Measurements from ENCODE around the gene PTPA.
"Not testable (repeated sequence)": the region's sequence is repeated elsewhere in the genome, so short reads cannot be mapped to it uniquely, and the experiment has no call there.

Gene PTPA

GRCh38 chr9:129109952-129110739 lies 1.1 kb upstream of the PTPA start:
- DNase-seq, result no peak

- DNase-seq, result no peak
These were observed 425 bp downstream of the PTPA start for GRCh38 chr9:129111528-129112151.

- not testable (repeated sequence) for DNase-seq
These were observed 1.3 kb downstream of the PTPA start for GRCh38 chr9:129112526-129112925.

DNA sequence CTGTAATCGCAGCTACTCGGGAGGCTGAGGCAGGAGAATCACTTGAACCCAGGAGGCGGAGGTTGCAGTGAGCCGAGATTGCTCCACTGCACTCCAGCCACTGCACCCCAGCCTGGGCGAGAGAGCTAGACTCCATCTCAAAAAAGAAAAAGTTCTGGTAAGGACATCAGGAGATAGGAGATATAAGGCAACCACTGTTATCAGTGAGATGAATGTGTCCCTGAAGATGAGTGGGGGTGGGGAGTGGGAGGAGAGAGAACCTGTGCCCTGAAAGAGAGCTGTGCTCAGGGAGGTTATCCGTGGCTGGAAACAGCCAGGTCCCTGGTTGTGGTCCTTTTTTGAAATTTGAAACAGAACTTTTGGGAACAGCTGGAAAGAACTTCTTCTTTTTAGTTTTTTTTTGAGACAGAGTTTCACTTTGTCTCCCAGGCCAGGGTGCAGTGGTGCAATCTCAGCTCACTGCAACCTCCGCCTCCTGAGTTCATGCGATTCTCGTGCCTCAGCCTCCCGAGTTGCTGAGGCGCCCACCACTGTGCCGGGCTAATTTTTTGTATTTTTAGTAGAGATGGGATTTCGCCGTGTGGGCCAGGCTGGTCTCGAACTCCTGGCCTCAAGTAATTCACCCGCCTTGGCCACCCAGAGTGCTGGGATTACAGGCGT lies 2.6 kb downstream of the PTPA start:
- DNase-seq, result no peak

- DNase-seq, result no peak
These were observed 7.6 kb downstream of the PTPA start for GRCh38 chr9:129118799-129119198.

GRCh38 chr9:129121483-129121882 lies 10.3 kb downstream of the PTPA start:
- no peak for DNase-seq

- DNase-seq, result no peak
These were observed 10.9 kb downstream of the PTPA start for GRCh38 chr9:129122133-129122532.

DNA sequence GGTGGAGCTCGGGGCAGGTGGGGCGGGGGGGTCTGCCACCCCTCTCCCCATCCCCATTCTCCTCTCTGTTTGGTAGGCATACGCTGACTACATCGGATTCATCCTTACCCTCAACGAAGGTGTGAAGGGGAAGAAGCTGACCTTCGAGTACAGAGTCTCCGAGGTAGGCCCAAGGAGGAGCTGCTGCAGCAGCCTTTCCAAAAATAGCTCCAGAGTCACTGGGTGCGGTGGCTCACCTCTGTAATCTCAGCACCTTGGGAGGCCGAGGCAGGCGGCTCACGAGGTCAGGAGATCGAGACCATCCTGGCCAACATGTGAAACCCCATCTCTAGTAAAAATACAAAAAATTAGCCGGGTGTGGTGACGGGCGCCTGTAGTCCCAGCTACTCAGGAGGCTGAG lies 11.8 kb downstream of the PTPA start:
- not testable (repeated sequence) for DNase-seq

DNA sequence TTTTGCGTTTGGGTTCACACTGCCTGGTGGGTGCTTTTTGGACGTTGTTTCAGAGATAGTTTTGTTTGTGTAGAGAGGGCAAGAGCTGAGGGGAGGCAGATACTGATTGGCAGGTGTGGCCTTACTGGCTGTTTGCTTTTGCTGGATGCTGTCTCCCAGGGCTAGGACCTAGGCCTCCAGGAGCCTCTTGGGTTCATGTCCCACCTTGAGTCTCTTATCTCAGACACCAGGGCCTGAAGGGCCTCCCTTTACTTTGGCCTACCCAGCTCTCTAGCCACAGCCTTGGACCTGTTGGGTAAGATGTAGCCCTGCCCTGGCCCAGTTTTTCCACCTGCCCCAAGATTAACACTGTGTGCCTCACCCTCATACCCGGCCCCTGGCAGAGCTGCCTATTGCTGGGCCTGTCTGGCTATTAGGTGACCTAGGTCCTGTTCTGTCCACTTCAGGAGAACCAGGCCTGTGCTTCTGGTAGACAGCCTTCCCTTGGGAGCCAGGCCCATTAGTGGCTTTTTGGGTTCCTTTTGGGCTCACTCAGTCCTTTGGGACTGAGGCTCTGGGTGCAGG lies 13.4 kb downstream of the PTPA start:
- no peak for DNase-seq

- DNase-seq, result no peak
These were observed 14.3 kb downstream of the PTPA start for GRCh38 chr9:129125478-129125877.

GRCh38 chr9:129126749-129127618 lies 15.8 kb downstream of the PTPA start:
- DNase-seq, result no peak

DNA sequence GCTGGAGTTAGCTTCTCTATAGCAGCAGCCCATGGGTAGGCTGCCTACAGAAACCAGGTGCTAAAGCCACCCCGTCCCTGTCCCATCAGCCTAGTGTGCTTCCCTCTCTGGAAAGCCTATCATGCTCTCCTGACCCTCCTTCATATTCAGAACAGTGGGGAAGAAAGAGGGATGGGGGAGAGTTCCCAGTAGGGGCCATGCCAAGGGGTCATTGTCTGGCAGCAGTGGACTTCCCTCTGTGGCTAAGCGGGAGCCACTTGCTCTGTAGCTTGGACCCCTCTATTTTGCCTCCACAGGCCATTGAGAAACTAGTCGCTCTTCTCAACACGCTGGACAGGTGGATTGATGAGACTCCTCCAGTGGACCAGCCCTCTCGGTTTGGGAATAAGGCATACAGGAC lies 17.5 kb downstream of the PTPA start:
- no peak for DNase-seq

GRCh38 chr9:129130271-129130670 lies 19.1 kb downstream of the PTPA start:
- not testable (repeated sequence) for DNase-seq

GRCh38 chr9:129130791-129131190 lies 19.6 kb downstream of the PTPA start:
- no peak for DNase-seq

GRCh38 chr9:129131300-129132145 lies 20.3 kb downstream of the PTPA start:
- DNase-seq, result no peak

DNA sequence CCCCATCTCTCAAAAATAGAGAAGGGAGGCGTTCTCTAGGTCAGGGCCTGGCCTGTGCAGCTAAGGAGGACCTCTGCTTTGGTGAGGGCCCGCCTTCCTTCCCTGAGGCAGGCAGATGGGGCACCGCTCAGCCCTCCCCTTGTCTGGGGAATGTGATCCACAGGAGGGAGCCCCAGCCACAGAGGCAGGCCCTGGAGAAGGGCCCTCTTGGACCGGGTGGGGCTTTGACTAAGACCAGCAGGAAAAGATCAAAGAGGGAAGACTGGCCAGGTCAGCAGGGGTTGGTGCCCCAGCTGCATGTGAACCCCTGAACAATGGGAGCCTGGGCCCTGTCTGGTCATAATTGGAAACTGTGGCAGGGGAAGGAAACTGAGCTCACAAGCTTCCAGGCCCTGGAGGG lies 21.9 kb downstream of the PTPA start:
- DNase-seq, result no peak

- DNase-seq, result no peak
These were observed 24.3 kb downstream of the PTPA start for GRCh38 chr9:129135476-129135875.

GRCh38 chr9:129136446-129137035 lies 25.3 kb downstream of the PTPA start:
- no peak for DNase-seq

- no peak for DNase-seq
These were observed 26.3 kb downstream of the PTPA start for GRCh38 chr9:129137292-129138143.

- DNase-seq, result no peak
These were observed 26.9 kb downstream of the PTPA start for GRCh38 chr9:129138144-129138462.
